Muscle layer of duodenum (tissue), 2 donors: ENCODE measurements around the gene BOLA3.
A peak's percentile ranks its signal among the peaks of the same experiment; 100 is the strongest.

Experiments used
- H3K27ac ChIP-seq: one replicate; pipeline ENCODE4 v1.7.0; 2013; ENCODE audit warnings: mild to moderate bottlenecking, low read length
- H3K27me3 ChIP-seq: one replicate; pipeline ENCODE4 v1.7.0; 2013; ENCODE audit warnings: low read depth, mild to moderate bottlenecking, control low read depth, low read length
- H3K36me3 ChIP-seq, 2 donors: one replicate each; pipeline ENCODE4 v1.7.0; 2013; ENCODE audit warnings: low read length in 2 of 2, control low read depth in 1 of 2, mild to moderate bottlenecking in 1 of 2; ENCODE audit not compliant: insufficient read depth in 2 of 2, control insufficient read depth in 1 of 2
- H3K4me1 ChIP-seq, 2 donors: one replicate each; pipeline ENCODE4 v1.7.0; 2013; ENCODE audit warnings: low read length in 2 of 2, mild to moderate bottlenecking in 2 of 2, control low read depth in 1 of 2, moderate library complexity in 1 of 2; ENCODE audit not compliant: insufficient read depth in 2 of 2, control insufficient read depth in 1 of 2
- H3K4me3 ChIP-seq, 2 donors: one replicate each; pipeline ENCODE4 v1.7.0; 2013; ENCODE audit warnings: low read length in 2 of 2, low read depth in 1 of 2, mild to moderate bottlenecking in 1 of 2
- H3K9me3 ChIP-seq, 2 donors: one replicate each; pipeline ENCODE4 v1.7.0; 2013; ENCODE audit warnings: low read length in 2 of 2, control low read depth in 1 of 2, mild to moderate bottlenecking in 1 of 2; ENCODE audit not compliant: control insufficient read depth in 1 of 2
- donor health status: healthy.

BOLA3 gene

DNA sequence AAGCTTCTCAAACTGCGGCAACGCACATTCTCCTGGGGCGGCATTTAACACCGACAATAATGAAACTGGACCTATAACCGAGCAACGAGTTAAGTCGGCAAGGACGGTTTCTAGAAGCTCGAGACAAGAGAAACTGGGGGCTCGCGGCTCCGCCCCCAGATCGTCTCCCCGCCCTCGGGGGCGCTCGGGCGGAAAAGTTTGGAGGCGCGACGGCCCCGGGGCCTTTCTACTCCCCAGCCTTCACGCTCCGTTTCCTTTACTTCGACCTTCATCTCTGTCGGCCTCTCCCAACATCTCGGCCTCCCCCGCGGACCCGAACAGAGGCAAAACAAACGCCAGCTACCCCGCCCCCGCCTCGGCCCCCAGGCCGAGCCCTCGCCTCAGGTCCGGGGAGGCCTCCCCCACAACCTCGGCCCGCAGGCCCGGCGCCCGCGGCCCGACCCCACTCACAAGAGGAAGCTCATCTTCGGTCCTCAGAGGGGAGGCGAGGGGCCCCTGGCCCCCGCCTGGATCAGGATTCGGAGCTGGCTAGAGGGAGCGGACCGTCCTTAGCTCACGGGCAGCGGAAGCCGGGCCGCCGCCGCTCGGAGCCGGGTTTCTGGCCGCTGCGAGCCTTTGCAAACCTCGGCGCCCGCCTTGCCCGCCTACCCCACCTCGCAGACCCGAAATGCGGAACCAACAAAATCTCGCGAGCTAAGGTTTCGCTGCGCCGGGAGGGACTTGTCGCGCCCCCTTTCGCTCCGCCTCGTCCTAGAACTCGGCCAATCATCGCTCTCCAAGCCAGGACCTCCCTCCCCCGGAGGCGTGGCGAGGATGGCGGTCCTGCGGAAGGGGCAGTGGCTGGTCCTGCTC, 30.7 kb upstream of the BOLA3 start, which contains the start of gene MOB1A:
TSS of gene MOB1A (minus strand) at position 669 of the 852 bp plus-strand sequence. CDS start at position 464, 205 bp downstream.
- H3K9me3 ChIP-seq: no peaks in the 10 kb centered on the region
- peaks cover 0 to 4% of the 10 kb centered on the region in 2 donors for H3K36me3 ChIP-seq
- peaks cover 0 to 22% of the 10 kb centered on the region in 2 donors for H3K4me1 ChIP-seq
- H3K27ac ChIP-seq: peak within 1 kb of the TSS; percentile 73
- no peaks in the 10 kb centered on the region for H3K27me3 ChIP-seq
- peak within 1 kb of the TSS; percentile 72 to 89 for H3K4me3 ChIP-seq

DNA sequence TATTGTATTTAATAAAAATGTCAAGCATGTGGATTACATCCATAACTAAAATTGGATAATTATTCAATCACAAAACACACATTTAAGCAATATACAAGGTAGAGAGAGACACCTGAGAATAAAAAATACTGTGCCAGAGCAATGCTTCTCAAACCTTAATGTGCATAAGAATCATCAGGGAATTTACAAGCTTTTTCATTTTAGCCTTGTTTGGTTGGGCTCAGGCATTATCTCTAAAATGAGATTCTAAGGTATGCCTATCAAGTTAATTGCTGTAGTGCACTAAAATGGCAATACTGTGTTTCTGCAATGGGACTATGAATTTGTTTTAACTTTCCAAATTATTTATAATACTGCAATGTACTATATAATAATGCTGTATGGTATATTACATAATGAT, 30.0 kb upstream of the BOLA3 start:
- Histone ChIP-seq H3K36me3 (peaks cover 0 to 4% of the 10 kb centered on the region in 2 donors), H3K4me3 (peak overlapping the region; percentile 72 to 89), H3K4me1 (peaks cover 0 to 22% of the 10 kb centered on the region in 2 donors), H3K9me3 (no peaks in the 10 kb centered on the region), H3K27me3 (no peaks in the 10 kb centered on the region), H3K27ac (peak overlapping the region; percentile 73)

DNA sequence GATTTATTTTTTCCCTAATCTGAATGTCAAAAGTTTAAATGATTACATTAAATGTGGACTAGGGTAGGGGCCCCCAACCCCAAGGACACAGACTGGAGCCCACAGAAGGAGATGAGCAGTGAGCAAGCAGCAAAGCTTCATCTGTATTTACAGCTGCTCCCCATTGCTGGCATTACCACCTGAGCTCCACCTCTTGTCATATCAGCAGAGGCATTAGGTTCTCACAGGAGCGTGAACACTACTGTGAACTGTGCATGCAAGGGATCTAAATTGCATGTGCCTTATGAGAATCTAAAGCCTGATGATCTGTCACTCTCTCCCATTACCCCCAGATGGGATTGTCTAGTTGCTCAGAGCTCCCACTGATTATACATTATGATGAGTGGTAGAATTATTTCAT, 27.2 kb upstream of the BOLA3 start:
- Histone ChIP-seq H3K4me1 (peaks cover 0 to 22% of the 10 kb centered on the region in 2 donors), H3K27me3 (no peaks in the 10 kb centered on the region), H3K4me3 (no peak overlapping the region), H3K36me3 (peaks cover 7 to 17% of the 10 kb centered on the region in 2 donors), H3K9me3 (no peaks in the 10 kb centered on the region), H3K27ac (no peak overlapping the region)

DNA sequence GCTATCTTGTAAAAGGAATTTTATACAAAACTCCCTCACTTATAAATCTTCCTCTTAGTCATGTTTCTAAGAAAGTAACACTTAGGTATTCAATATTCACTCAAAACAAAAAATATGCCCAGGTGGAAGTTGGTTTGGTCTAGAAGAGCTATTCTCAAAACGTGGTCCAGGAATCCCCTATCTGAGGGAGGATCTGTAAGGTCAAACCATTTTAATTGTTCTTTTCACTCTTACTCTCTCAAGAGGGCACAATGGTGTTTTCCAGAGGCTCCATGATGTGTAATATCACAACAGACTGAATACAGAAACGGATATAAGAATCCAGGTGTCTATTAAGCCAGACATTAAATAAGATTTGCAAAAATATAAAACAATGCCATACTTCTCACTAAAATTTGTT, 21.0 kb upstream of the BOLA3 start:
- H3K9me3 ChIP-seq: no peaks in the 10 kb centered on the region
- no peak overlapping the region for H3K27ac ChIP-seq
- peaks cover 46 to 66% of the 10 kb centered on the region in 2 donors for H3K36me3 ChIP-seq
- H3K27me3 ChIP-seq: no peaks in the 10 kb centered on the region
- H3K4me3 ChIP-seq: no peak overlapping the region
- H3K4me1 ChIP-seq: no peaks in the 10 kb centered on the region

DNA sequence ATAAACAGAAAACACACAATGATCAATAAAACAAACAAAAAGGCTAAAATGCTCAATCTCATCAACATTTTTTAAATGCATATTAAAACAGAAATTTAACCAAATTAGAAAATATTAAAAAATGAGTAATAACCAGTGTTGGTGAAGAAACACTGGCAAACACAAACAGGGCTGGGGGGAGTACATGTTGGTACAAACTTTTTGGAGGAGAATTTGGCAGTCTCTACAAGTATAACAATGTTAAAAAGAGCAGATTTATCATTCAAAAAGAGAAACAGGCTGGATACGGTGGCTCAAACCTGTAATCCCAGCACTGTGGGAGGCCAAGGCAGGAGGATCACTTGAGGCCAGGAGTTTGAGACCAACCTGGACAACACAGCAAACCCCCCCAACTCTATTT, 17.0 kb upstream of the BOLA3 start:
- peaks cover 49 to 82% of the 10 kb centered on the region in 2 donors for H3K36me3 ChIP-seq
- no peak overlapping the region for H3K27ac ChIP-seq
- H3K9me3 ChIP-seq: no peaks in the 10 kb centered on the region
- no peaks in the 10 kb centered on the region for H3K4me1 ChIP-seq
- no peak overlapping the region for H3K4me3 ChIP-seq
- H3K27me3 ChIP-seq: no peaks in the 10 kb centered on the region

- no peaks in the 10 kb centered on the region for H3K27me3 ChIP-seq
- H3K4me1 ChIP-seq: no peaks in the 10 kb centered on the region
- no peaks in the 10 kb centered on the region for H3K9me3 ChIP-seq
- H3K36me3 ChIP-seq: peaks cover 43 to 83% of the 10 kb centered on the region in 2 donors
- no peak overlapping the region for H3K4me3 ChIP-seq
- H3K27ac ChIP-seq: no peak overlapping the region
Measured at GRCh38 chr2:74162951-74163350, 15.2 kb upstream of the BOLA3 start.

- Histone ChIP-seq H3K36me3 (peaks cover 39 to 75% of the 10 kb centered on the region in 2 donors), H3K9me3 (no peaks in the 10 kb centered on the region), H3K27ac (no peak overlapping the region), H3K4me3 (no peak overlapping the region), H3K4me1 (no peaks in the 10 kb centered on the region), H3K27me3 (no peaks in the 10 kb centered on the region)
Measured at GRCh38 chr2:74155830-74156229, 8.1 kb upstream of the BOLA3 start.

DNA sequence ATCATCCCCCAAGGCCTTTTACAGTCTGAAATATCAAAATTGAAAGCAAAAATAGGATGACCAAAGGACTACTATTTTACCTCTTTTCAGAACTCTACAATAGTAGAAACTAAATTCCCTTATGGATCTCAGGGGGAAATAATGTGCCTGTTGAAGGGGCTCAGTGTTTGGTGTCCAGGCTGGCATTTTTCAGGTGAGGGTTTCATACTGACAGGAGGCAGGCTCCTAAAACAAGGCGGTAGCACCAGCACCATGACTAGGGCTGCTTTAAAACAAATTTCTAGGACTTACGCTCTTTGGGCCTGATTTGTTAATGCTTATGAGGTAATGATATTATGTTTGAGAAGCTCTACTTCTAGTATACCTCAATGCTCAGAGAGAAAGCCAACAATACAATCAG, 5.2 kb upstream of the BOLA3 start:
- H3K36me3 ChIP-seq: peaks cover 29 to 51% of the 10 kb centered on the region in 2 donors
- no peaks in the 10 kb centered on the region for H3K9me3 ChIP-seq
- H3K4me1 ChIP-seq: peaks cover 0 to 8% of the 10 kb centered on the region in 2 donors
- no peak overlapping the region for H3K27ac ChIP-seq
- no peaks in the 10 kb centered on the region for H3K27me3 ChIP-seq
- H3K4me3 ChIP-seq: no peak overlapping the region

DNA sequence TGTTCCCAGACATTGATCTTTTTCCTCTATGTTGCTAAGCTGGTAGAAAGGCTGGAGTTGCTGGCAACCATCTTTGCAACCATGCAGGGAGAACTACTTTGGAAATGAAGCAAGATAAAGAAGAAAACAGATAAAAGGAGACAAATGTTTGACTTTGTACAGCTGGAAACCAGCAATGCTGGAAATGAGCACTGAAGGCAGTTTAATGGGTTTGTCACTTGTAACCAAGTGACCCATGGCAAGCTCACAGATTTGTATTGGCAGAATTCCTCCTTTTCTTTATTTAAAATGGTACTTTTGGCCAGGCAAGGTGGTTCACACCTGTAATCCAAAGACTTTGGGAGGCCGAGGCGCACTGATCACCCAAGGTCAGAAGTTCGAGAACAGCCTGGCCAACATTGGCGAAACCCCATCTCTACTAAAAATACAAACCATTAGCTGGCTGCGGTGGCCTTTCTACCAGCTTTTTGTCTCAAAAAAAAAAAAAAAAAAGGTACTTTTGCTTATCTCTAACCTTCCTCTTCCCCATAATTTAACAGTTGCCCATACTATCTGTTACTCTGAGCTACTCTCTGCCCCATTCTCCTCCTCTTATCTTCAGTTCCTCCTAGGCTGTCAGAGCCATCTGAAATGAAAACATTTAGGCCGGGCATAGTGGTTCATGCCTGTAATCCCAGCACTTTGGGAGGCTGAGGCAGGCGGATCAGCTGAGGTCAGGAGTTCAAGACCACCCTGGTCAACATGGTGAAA, 2.0 kb upstream of the BOLA3 start:
- Histone ChIP-seq H3K4me3 (no peak overlapping the region), H3K27ac (no peak overlapping the region), H3K36me3 (peaks cover 11 to 35% of the 10 kb centered on the region in 2 donors), H3K4me1 (peaks cover 7 to 20% of the 10 kb centered on the region in 2 donors), H3K27me3 (no peaks in the 10 kb centered on the region), H3K9me3 (no peaks in the 10 kb centered on the region)

GRCh38 chr2:74149247-74149525, 1.5 kb upstream of the BOLA3 start:
- Histone ChIP-seq H3K4me3 (no peak overlapping the region), H3K9me3 (no peaks in the 10 kb centered on the region), H3K27me3 (no peaks in the 10 kb centered on the region), H3K36me3 (peaks cover 12 to 36% of the 10 kb centered on the region in 2 donors), H3K4me1 (peaks cover 7 to 20% of the 10 kb centered on the region in 2 donors), H3K27ac (no peak overlapping the region)

DNA sequence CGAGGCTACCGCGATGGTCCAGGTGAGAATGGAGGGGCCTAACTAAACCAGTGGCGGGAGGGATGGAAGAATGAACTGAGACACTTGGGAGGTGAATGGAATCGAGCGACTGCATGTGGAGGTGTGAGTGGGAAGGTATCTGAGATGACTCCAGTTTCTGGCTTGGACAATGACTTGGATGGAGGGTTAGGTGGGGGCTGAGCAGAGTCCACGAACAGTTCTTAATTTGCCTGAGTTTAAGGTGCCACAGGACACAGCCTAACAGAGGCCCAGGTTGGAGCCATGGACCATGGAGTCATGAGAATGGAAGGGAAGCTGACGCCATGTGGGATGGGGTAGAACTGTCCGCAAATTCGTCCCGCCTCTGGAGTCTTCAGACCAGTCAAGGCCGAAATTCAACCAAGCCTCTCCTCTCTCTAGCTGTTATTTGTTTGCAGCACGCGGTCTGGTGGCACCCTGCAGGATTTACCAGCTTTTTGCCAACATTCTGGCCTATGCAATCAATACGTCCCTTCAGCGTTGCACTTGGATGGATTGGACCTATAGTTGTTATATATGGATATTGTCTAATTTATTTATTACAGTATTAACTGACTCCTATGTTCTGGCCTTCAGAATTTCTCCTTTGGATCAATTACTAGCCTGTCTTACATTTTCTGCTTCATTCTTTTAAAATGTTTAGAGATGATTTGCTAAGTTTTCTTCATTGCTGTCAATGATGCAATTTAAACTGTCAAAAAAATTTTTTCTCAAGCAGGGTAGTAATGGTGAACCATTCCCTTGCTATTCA, 940 bp upstream of the BOLA3 start:
- Histone ChIP-seq H3K27me3 (no peaks in the 10 kb centered on the region), H3K4me1 (peaks cover 7 to 20% of the 10 kb centered on the region in 2 donors), H3K9me3 (no peaks in the 10 kb centered on the region), H3K27ac (peak overlapping the region; percentile 40), H3K4me3 (peak overlapping the region; percentile 77 to 86), H3K36me3 (peaks cover 12 to 34% of the 10 kb centered on the region in 2 donors)
